NCI-H226 (cell line): ENCODE data around the gene BABAM2.
A peak's percentile ranks its signal among the peaks of the same experiment; 100 is the strongest.

Experiments
- DNase-seq: peaks from one replicate; pipeline ENCODE4 v3.0.0-alpha.2; 2015

BABAM2 gene

GRCh38 chr2:28135324-28135723 is 244.8 kb downstream of the BABAM2 start:
- DNase-seq, result no peak

GRCh38 chr2:28135799-28136198 is 245.3 kb downstream of the BABAM2 start:
- no peak for DNase-seq

GRCh38 chr2:28136556-28136955 is 246.0 kb downstream of the BABAM2 start:
- no peak for DNase-seq

- DNase-seq, result peak; percentile 54
Measured at GRCh38 chr2:28137221-28137620, 246.7 kb downstream of the BABAM2 start.

DNA sequence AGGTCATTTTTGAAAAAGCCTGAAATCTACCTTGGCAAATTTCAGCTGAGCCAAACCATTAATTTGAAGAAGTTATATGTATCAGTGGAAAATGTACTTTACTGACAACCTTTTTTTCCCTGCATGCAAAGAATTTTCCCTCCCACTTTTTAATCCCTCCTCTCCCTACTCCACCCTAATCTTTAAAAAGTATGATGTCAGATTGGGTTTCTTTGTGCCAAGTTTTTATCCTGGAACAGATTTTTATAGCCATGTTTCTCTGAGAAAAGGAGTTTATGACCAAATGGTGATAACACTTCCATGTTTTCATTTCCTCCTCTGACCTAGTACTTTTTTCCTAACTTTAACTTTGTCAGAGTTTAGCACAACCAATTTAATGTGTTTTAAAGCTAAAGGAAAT is 251.9 kb downstream of the BABAM2 start:
- DNase-seq, result peak; percentile 66

DNA sequence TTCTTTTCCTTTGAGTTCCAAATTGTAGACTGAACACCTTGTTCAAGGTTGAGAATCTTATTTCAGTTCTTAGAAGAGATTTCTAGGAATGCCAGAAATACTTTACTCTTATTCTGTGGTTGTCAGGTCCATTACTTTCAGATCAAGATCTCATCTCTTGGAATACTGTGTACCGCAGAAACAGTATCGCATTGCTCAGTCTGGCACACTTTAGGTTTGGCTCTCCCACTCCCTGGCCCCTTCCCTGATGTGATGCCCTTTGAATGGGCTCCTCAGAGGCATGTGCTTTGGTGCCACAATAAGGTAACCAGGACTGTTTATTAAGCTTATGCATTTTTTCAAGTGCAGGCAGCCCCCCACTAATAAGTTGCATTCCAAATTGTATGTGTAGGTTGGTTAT is 257.5 kb downstream of the BABAM2 start:
- DNase-seq, result no peak

- no peak for DNase-seq
Measured at GRCh38 chr2:28148566-28148965, 258.0 kb downstream of the BABAM2 start.

DNA sequence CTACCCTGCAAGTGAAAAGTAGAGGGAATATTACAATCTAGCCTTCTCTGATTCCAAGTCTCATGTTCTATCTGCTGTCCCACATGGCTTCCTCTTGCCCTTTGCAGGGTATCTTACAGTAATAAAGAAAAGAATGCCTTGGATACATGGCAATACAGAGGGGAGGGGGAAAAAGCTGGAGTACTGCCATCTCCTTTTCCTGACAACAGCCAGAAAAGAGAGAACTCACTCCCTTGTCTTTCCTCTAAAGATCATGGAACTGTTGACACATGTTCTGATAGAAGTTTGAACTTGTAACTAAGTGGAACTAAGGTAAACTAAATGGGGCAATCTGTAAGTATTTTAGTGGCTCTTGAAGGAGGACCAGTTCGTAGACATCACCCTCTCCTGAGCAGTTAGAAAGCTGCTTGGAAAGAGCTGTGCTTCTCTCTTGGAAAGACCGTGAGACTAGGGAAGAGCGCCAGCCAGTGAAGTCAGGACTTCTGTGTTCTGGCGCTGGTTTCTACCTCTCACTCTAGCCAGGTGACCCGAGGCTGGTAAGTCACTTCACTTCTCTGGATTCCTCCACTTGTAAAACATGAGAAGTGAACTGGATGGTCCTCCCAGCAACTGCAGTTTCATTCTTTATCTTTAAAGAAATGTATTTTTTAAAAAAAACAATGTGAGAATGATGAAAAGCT is 259.8 kb downstream of the BABAM2 start:
- no peak for DNase-seq

DNA sequence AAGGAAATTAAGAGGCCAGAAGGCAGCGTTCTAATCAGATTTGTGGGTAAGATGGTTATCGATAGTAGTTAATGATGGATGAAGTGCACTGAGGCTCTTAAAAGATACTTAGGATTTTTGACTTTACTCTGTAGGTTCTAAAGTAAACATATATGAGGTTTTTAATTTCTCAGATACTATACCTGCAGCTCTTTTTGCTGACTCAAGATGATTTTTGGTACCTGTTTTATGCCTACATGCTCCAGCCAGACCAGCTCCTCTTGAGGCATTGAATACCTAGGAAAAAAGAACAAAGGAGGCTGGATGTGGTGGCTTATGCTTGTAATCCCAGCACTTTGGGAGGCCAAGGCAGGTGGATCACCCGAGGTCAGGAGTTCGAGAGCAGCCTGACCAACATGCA is 260.5 kb downstream of the BABAM2 start:
- no peak for DNase-seq

DNA sequence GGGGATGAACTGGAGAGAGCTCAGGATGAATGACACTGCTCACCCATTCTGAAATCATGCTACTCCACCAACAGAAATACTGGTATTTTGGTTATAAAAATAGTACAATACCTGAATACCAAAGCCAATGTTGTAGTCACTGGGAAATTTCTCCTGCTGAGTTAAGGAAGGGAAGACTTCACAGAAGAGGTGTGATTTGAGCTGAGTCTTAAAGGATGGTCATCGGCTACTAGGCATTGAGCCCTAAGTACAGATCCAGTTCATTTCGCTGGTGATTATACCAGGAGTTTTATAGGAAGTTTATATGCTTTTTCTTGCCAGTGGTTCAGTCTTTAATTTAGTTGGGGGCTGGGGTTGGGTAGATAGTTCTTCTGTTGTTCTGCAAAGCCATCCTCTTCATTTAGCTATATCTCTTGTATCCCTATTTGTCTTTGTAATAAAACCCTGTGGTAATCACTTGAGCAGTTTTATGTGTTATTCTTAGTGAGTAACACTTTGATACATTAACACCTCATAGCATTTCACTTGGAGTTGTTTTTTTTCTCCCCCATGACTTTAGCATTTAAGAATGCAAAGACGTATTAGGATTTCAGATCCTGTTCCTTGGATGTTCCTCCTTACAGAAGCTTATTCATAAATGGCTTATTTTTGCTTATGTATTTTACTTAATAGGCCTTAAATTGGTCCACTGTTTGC is 262.2 kb downstream of the BABAM2 start:
- DNase-seq, result peak; percentile 53

GRCh38 chr2:28153851-28154250 is 263.3 kb downstream of the BABAM2 start:
- DNase-seq, result no peak

DNA sequence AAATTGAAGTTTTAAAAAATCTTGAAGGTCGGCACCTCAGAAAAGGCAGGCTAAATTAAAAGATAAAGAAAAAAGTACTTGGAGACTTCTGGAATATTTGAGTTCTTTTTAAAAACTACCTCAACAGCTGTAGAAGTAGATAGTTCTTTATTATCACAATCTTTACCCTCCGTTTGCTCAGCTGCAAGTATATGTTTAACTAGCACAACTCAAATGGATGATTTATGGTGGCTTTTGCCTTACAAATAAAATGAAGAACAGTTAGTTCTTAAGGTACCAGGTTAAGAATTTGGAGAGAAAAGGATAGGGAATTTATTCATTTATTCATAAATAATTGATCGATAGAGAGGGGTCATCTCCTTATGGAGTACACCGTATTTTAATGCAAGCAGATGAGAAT is 264.6 kb downstream of the BABAM2 start:
- no peak for DNase-seq

DNA sequence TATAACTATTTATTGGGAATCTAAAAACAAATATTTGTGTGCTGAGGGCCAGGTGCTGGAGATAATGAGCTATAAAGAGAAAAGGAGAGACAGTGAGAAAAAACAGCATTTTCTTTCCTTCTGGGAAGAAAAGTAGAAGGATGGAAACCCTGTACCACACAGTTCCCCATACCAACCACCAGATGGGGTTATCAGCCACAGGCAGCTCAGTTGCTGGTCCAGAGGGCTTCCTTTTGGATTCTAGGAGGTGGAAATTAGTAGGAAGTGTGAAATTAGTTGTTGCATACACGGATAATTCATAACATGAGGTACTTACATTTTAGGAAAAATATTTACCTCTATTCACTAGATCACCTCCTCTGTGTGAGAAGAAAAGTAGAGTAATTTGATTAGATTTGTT is 265.1 kb downstream of the BABAM2 start:
- no peak for DNase-seq

GRCh38 chr2:28158791-28159190 is 268.3 kb downstream of the BABAM2 start:
- DNase-seq, result no peak

- DNase-seq, result peak; percentile 94
Measured at GRCh38 chr2:28160986-28161425, 270.5 kb downstream of the BABAM2 start.

GRCh38 chr2:28161466-28161865 is 270.9 kb downstream of the BABAM2 start:
- peak; percentile 85 for DNase-seq

GRCh38 chr2:28162564-28162963 is 272.0 kb downstream of the BABAM2 start:
- no peak for DNase-seq

GRCh38 chr2:28163028-28163427 is 272.5 kb downstream of the BABAM2 start:
- DNase-seq, result no peak

GRCh38 chr2:28163627-28164279 is 273.2 kb downstream of the BABAM2 start:
- no peak for DNase-seq

GRCh38 chr2:28164280-28164801 is 273.8 kb downstream of the BABAM2 start:
- no peak for DNase-seq

- no peak for DNase-seq
Measured at GRCh38 chr2:28165087-28165635, 274.6 kb downstream of the BABAM2 start.

- DNase-seq, result peak; percentile 17
Measured at GRCh38 chr2:28166956-28167355, 276.4 kb downstream of the BABAM2 start.

DNA sequence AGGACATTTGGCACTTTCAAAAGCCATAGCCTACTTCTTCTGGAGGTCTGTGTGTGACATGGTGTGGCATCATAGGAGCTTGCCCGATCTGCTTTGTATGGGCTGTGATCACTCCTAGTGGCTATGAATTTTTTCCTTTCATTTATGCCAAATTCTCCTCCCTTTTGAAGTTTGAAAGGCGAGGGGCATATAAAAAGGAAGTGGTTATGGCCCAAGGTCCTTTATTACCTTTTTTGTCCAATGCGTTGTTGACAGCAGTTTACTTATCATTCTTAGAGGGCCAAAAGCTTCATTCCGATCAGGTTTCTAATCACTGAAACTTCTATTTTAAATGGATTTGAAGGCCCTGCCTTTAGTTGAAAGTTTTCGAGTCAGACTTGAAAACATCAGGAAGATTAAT is 277.8 kb downstream of the BABAM2 start:
- DNase-seq, result no peak

DNA sequence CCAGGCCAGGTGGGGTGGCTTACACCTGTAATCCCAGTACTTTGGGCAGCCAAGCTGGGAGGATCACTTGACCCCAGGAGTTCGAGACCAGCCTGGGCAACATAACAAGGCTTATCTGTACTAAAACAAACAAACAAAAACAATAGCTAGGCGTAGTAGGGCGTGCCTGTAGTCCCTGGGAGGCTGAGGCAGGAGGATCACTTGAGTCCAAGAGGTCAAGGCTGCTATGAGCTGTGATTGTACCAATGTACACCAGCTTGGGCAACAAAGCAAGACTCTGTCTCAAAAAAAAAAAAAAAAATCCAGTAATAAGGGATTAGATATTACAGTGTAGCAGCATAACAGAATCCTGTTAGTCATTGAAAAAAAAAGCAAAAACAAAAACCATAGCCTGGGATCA is 279.0 kb downstream of the BABAM2 start:
- DNase-seq, result no peak
